GM04504 (cell line): Measurements from ENCODE around the gene HLX.

Experiments
- DNase-seq: peaks from one replicate; pipeline ENCODE4 v3.0.0-alpha.2; 2012; ENCODE audit warnings: low read depth

HLX gene

DNA sequence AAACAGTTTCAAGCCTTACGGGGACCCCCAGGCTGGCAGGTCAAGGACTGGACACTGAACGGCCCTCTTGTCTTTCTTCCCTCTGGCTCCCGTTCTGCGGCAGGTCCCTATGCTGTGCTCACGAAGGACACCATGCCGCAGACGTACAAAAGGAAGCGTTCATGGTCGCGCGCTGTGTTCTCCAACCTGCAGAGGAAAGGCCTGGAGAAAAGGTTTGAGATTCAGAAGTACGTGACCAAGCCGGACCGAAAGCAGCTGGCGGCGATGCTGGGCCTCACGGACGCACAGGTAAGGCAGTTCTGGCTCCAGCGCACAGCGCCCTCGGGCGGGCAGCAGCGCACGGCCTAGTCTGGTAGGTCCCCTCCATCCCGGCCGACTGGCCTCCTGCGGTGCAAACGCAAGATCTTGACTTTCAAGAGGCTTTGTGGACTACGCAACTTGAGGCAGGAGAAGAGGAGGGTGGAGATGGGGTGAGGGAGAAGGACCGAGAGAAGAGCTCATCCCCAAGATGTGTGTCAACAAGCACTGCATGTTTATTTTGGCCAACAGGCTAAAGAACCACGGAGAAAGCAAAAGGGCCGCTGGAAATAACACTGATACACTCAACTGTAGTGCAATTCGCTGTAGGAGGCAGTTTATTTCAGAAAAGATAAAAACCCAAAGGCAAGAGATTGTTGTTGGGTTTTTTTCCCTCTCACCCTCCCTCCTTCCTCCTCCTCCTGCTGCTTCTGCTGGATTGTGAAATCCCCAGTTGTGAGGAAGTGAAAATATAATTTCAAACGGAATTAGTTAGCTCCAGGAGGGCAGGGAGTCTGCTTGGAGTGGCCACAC, 3.0 kb downstream of the HLX start:
- no peak for DNase-seq

GRCh38 chr1:220884109-220884980, 5.1 kb downstream of the HLX start:
- DNase-seq: no peak

DNA sequence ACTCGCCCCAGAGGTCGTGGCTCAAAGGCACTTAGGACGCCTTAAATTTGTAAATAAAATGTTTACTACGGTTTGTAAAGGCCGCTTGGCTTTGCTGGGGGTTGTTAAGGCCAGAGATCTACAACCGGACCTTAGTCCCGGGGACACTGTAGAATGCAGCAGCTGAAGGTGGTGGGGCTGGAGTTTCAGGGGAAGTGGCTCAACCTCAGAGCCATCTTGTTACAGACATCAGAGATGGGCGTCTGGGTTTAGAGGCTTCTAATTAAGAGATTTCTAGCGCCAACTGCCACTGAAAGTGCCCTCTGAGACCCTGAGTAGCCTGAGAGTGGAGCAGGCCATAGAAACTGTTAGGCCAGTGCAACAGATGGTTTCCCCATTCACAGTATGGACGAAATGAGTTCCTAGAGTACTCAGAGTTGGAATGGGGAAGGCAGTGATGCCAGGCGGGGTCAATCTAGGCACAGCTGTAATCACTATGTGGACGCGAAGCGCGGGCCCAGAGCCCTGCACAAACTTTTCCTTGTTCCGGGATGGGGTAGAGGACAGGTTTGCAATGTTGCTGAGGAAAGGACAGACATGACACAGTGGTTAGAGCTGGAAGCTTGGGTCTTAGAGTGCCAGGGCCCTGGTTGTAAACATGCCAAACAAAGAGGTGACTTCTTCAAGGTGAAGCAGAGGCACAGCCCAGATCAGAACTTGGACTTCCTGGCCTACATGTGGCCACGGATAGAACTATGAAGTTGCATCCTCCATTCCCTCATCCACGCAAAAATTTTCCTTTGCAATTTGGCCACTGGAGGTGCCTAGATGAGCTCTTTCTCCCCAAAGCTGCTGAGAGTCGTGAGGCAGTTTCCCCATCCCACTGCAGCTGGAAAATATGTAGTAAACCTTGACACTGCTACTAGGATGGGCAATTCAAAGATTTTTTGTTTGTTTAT, 6.0 kb downstream of the HLX start:
- no peak for DNase-seq

DNA sequence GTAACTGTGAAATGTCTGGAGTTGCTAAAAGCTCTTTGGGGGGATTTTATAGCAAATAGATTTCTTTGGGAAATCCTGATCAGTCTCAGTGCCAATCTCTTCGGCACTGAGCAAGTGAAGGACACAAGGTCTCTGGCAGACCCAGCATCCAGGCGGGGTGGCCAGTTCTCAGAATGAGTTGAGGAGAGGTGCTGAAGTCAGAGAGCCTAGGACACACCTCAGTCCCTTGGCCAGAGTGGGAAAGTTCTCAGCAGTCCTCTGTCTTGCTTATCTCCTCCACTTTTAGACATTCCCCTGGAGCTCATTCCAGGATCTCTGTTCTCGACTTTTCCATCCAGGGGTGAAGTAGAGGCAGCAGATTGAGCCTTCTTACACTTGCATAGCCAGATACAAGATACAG, 6.7 kb downstream of the HLX start:
- DNase-seq: no peak

DNA sequence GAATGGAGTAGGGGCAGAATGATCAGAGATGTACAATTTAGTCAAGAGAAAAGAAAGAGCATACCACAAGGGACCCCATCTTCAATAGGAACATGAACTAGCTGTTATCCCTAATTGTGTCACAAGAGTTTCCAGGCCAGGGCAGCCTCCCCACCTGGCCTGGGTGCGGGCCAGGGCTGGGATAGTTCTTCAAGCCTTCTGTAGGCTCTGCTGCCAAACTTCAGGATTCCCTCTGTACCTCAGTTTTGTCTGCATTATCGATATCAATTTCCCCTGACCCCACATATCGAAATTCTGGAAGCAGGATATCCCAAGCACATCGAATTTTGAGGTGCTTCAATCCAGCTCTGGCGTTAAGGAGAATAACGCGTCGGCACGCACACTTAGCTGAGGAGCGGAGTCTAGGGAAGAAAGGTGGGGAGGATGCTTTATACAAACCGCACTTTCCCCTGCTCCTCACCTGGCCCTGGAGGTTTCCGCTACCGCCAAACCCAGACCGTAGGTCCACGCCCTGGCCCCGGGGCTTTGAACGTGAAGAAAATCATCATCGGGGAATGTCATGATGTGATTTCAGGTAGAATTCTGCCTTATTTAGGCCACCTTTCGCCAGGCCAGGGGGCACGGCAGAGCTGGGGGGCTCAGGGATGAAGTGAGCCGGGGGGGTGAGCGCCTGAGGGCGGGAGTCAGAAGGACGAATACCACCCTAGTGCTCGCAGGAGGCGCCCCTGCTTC, 7.4 kb downstream of the HLX start:
- no peak for DNase-seq

DNA sequence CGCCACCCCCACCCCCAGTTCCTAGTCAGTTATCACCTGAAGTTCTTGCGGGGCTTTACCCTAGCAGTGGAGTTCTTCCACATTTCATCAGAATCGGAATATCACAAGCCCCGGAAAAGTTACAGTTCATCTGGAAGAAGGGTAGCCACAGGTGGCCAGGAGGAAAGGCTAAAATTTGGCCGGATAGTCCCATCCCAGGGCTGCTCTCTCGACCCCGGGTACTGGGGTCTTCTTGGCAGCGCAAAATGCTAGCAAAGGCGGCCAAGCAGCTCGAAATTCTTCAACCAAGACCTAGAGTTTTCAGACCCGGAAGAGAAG, 7.9 kb downstream of the HLX start:
- DNase-seq: no peak

DNA sequence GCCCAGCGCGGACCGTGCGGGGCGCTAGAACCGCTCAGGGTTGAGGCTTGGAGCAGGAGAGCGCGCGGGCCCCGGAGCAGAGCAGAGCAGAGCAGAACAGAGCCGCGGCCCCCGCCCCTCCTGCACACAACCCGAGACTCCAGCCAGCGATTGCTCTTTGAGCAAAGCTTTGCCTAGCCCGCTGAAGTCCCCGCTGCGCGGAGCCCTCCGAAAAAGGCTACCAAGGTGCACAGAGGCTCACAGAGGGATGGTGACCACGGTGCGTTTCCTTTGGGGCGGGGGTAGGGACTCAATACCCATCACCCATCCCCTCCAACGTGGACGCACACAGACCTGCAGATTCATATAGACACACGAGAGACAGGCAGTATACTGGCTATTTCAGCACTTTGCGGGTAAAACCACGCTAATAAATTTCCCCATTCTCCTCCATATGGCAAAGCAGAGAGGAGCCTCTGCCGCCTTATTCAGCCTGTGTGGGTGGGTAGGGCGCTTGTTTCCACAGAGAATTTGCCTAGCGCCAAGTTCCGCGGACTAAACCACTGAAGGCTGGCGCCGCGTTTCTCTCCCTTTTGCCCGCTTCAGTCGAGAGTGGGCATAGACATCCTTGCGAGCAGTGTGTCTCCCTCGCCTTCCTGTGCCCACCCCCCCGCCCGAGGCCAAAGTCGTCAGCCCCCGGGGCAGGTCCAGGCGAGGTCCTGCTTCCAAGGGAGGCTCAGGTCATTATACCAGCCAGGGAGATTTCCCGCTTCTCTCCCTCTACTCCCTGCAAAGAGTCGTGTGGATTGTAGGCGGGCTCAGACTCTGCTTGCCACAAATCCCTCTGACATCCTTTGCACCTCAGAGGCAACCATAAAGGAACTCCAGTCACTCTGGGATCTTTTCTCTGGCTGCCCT, 8.5 kb downstream of the HLX start:
- no peak for DNase-seq

- no peak for DNase-seq
Measured at GRCh38 chr1:220888417-220888986, 9.3 kb downstream of the HLX start.

GRCh38 chr1:220889333-220889732, 10.1 kb downstream of the HLX start:
- DNase-seq: no peak

- DNase-seq: no peak
Measured at GRCh38 chr1:220889848-220890287, 10.6 kb downstream of the HLX start.

GRCh38 chr1:220890602-220891001, 11.4 kb downstream of the HLX start:
- DNase-seq: no peak

- no peak for DNase-seq
Measured at GRCh38 chr1:220891224-220892085, 12.2 kb downstream of the HLX start.

GRCh38 chr1:220892086-220892376, 12.8 kb downstream of the HLX start:
- DNase-seq: no peak

GRCh38 chr1:220892997-220893700, 13.9 kb downstream of the HLX start:
- no peak for DNase-seq

DNA sequence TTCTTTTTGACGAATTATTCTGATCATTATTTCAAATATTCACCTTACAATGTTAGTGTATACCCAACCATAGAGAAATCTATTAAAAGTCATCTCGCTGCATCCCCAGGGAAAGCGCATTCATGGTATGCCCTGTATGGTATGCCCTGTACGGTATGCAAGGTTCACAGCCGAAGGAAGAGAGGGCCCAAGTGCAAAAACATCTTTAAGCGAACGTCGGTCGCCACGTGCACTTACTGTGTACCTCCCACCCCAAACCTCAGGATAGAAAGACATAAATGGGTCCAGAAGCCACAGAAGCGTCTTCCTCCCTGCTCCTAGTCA, 14.4 kb downstream of the HLX start:
- DNase-seq: no peak

DNA sequence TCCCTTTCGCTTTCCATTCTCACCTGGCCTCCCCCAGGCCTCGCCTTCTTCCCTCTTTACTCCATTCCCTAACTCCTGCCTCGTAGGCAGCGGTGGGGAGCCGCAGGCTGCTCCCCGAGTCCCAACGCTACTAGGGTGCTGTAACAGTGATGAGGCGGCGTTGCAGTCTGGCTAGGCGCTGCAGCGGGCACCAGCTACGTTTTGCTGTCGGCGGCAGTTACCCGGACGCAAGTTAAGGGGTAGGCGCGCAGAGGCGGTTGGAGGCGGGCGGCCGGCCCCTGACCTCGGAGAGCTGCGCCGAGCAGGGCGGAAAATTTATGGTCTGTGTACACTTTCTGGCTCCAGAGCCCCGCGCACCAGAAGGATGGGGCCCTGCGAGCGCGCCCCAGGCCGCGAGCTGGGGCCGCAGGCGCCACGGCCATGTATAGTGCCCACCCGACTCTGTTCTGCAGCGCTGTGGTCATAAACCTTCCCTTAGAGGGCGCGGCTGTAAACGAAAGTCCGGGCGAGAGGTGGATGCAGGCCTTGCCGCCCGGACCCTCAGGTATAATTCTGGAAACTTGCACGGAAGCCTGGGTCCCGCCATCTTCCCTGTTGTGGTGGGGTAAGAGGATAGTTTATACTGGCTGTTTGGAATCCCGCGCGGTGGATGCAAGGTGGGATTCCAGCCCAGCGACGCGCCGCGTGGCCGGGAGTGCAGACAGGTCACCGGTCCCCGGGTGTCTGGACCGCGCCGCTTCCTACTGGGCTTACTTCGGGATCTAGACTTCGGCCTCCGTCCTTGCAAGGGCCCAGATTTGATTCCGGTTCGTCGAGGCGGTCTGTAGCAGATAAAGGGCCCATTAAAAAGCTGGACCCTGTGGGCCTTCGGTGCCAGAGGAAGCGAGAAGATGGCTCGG, 15.0 kb downstream of the HLX start:
- no peak for DNase-seq

GRCh38 chr1:220894924-220895256, 15.6 kb downstream of the HLX start:
- no peak for DNase-seq

GRCh38 chr1:220895412-220895946, 16.2 kb downstream of the HLX start:
- no peak for DNase-seq
